Cardiac septum (tissue), 1 donor: ENCODE results near the gene ACVR1. TPM values are rescaled to one million over a fixed set of nuclear protein-coding genes. Genes with fewer than 3 reads are reported as not detected.
A peak's percentile ranks its signal among the peaks of the same experiment; 100 is the strongest.

Experiments used
- DNase-seq: peaks from one replicate; pipeline ENCODE4 v3.0.0-alpha.2; 2020; ENCODE audit warnings: low spot score
- intact Hi-C: fragments of 100-400 bp; cut with DNase I; formaldehyde crosslinking; loops from one replicate; pipeline ENCODE4 v1.14.0; 2022
- long read RNA-seq: library from polyadenylated mRNA; unstranded; transcript quantifications from one replicate; pipeline ENCODE4 v2.0.0, GENCODE V29; 2021
- total RNA-seq: library from RNA; stranded (reverse); fragmentation: NEBNext Ultra II Directional; extraction: Animal tissue kit (Norgen Biotek cat#: 25700); gene quantifications from one replicate; pipeline ENCODE4 v1.2.1, GENCODE V29; 2021
- donor health status: DM: no; HTN: no; CAD: no.

Gene ACVR1
- 22.7 TPM for total RNA-seq
- long read RNA-seq, transcript ACVR1-207 (11 exons, 2,861 nt), result major isoform, 15 of 34 reads
- long read RNA-seq, partial matches to known transcripts, result 5 of 34 reads
- long read RNA-seq, other reads (novel, unspliced or antisense), result 14 of 34 reads

GRCh38 chr2:157876066-157876785, at the start of gene ACVR1:
TSS of gene ACVR1 (minus strand) at chr2:157876330. CDS start at chr2:157799493, 76,837 bp downstream.
- intact Hi-C loops, result loop anchor here (2.0 to 10.0 kb wide), 2 partner anchors 93 to 129 kb away; no protein-coding TSS in a partner anchor
- peak; percentile 98 for DNase-seq

GRCh38 chr2:157925071-157925470, 48.9 kb upstream of the ACVR1 start:
- intact Hi-C loops, result no loop called here
- DNase-seq, result no peak

GRCh38 chr2:157923598-157924217, 47.6 kb upstream of the ACVR1 start:
- intact Hi-C loops, result no loop called here
- DNase-seq, result no peak

GRCh38 chr2:157922815-157923214, 46.7 kb upstream of the ACVR1 start:
- intact Hi-C loops, result no loop called here
- no peak for DNase-seq

GRCh38 chr2:157922336-157922735, 46.2 kb upstream of the ACVR1 start:
- no peak for DNase-seq
- intact Hi-C loops, result no loop called here

- intact Hi-C loops, result no loop called here
Measured at GRCh38 chr2:157920736-157921135, 44.6 kb upstream of the ACVR1 start.

GRCh38 chr2:157919181-157919580, 43.1 kb upstream of the ACVR1 start:
- intact Hi-C loops, result no loop called here

More at GRCh38 chr2:157920736-157921135, 44.6 kb upstream of the ACVR1 start:
- no peak for DNase-seq

GRCh38 chr2:157918319-157918718, 42.2 kb upstream of the ACVR1 start:
- intact Hi-C loops, result no loop called here
- DNase-seq, result no peak

More at GRCh38 chr2:157919181-157919580, 43.1 kb upstream of the ACVR1 start:
- no peak for DNase-seq

GRCh38 chr2:157911750-157912149, 35.6 kb upstream of the ACVR1 start:
- DNase-seq, result no peak
- intact Hi-C loops, result no loop called here

GRCh38 chr2:157911246-157911645, 35.1 kb upstream of the ACVR1 start:
- no peak for DNase-seq
- intact Hi-C loops, result no loop called here

GRCh38 chr2:157905092-157905491, 29.0 kb upstream of the ACVR1 start:
- no peak for DNase-seq
- intact Hi-C loops, result no loop called here

GRCh38 chr2:157903626-157904025, 27.5 kb upstream of the ACVR1 start:
- intact Hi-C loops, result no loop called here
- no peak for DNase-seq

GRCh38 chr2:157903151-157903550, 27.0 kb upstream of the ACVR1 start:
- no peak for DNase-seq
- intact Hi-C loops, result no loop called here

GRCh38 chr2:157902692-157903091, 26.6 kb upstream of the ACVR1 start:
- intact Hi-C loops, result no loop called here
- DNase-seq, result no peak

GRCh38 chr2:157901325-157901724, 25.2 kb upstream of the ACVR1 start:
- intact Hi-C loops, result no loop called here
- DNase-seq, result no peak

- DNase-seq, result no peak
- intact Hi-C loops, result no loop called here
Measured at GRCh38 chr2:157900684-157901083, 24.6 kb upstream of the ACVR1 start.

- no peak for DNase-seq
- intact Hi-C loops, result no loop called here
Measured at GRCh38 chr2:157900203-157900602, 24.1 kb upstream of the ACVR1 start.

- no peak for DNase-seq
- intact Hi-C loops, result no loop called here
Measured at GRCh38 chr2:157899125-157899839, 23.2 kb upstream of the ACVR1 start.

GRCh38 chr2:157898591-157898996, 22.5 kb upstream of the ACVR1 start:
- no peak for DNase-seq
- intact Hi-C loops, result no loop called here
